ENCODE data around the gene ULBP3.

Gene ULBP3

GRCh38 chr6:150056916-150057315, 12.0 kb downstream of the ULBP3 start:
- TF ChIP-seq ZFX (IDR thresholded peaks at IDR 0.05) (no peak), CTCF (conservative IDR thresholded peaks at IDR 0.05) (no peak)
- no peak overlapping the region for H3K27ac ChIP-seq

- H3K27ac ChIP-seq = no peak overlapping the region
- TF ChIP-seq CTCF (conservative IDR thresholded peaks at IDR 0.05) (no peak), ZFX (IDR thresholded peaks at IDR 0.05) (no peak)
Measured at GRCh38 chr6:150056156-150056555, 12.8 kb downstream of the ULBP3 start.

- H3K27ac ChIP-seq = no peak overlapping the region
- TF ChIP-seq ZFX (IDR thresholded peaks at IDR 0.05) = no peak
- TF ChIP-seq CTCF (conservative IDR thresholded peaks at IDR 0.05) = no peak
Measured at GRCh38 chr6:150055131-150055530, 13.8 kb downstream of the ULBP3 start.

GRCh38 chr6:150053450-150053849, 15.5 kb downstream of the ULBP3 start:
- no peak overlapping the region for H3K27ac ChIP-seq
- TF ChIP-seq CTCF (conservative IDR thresholded peaks at IDR 0.05) (no peak), ZFX (IDR thresholded peaks at IDR 0.05) (no peak)

- TF ChIP-seq ZFX (IDR thresholded peaks at IDR 0.05) = no peak
Measured at GRCh38 chr6:150050846-150051245, 18.1 kb downstream of the ULBP3 start.

GRCh38 chr6:150048099-150048498, 20.8 kb downstream of the ULBP3 start:
- H3K27ac ChIP-seq = no peak overlapping the region
- TF ChIP-seq CTCF (conservative IDR thresholded peaks at IDR 0.05) (no peak), ZFX (IDR thresholded peaks at IDR 0.05) (no peak)

More at GRCh38 chr6:150050846-150051245, 18.1 kb downstream of the ULBP3 start:
- H3K27ac ChIP-seq = no peak overlapping the region

- H3K27ac ChIP-seq = no peak overlapping the region
- TF ChIP-seq CTCF (conservative IDR thresholded peaks at IDR 0.05) = no peak
- TF ChIP-seq ZFX (IDR thresholded peaks at IDR 0.05) = no peak
Measured at GRCh38 chr6:150046943-150047342, 22.0 kb downstream of the ULBP3 start.

- H3K27ac ChIP-seq = no peak overlapping the region
- TF ChIP-seq ZFX (IDR thresholded peaks at IDR 0.05) (no peak), CTCF (conservative IDR thresholded peaks at IDR 0.05) (no peak)
Measured at GRCh38 chr6:150044621-150045145, 24.2 kb downstream of the ULBP3 start.
